AG09309 (cell line): ENCODE results near the gene SPINDOC.
A peak's percentile ranks its signal among the peaks of the same experiment; 100 is the strongest.
"Not testable (repeated sequence)": the region's sequence is repeated elsewhere in the genome, so short reads cannot be mapped to it uniquely, and the experiment has no call there.

Experiments used
- DNase-seq: peaks from one replicate; pipeline ENCODE4 v3.0.0-alpha.2; 2010; ENCODE audit warnings: low read depth
- H3K4me3 ChIP-seq: 2 replicates; pipeline ENCODE4 v1.5.1; 2011; ENCODE audit warnings: mild to moderate bottlenecking, low read depth, low read length, moderate library complexity; ENCODE audit not compliant: control insufficient read depth
- TF ChIP-seq, protein P1 (sequence below): IDR thresholded peaks from 2 replicates; pipeline ENCODE4 v1.5.1; 2011; ENCODE audit warnings: mild to moderate bottlenecking, low read depth, low read length, inconsistent platforms; ENCODE audit not compliant: insufficient read depth, control insufficient read depth; ENCODE audit errors: missing control alignments

The SPINDOC gene

DNA sequence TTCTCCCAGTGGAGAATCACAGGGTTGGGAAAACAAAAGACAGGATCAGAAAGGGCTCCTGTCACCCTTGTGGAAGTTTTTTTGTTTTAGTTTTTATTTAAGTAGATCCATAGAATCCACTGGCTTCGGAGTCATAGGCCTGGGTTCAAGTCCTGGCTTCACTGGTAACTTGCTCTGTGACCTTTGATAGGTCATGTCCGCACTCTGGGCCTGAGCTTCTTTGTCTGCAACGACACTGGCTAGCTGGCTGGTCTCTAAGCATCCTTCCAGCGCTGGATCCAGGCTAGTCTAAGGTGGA, 46.0 kb upstream of the SPINDOC start:
- peak overlapping the region; percentile 92 for H3K4me3 ChIP-seq
- TF ChIP-seq, protein P1, sequence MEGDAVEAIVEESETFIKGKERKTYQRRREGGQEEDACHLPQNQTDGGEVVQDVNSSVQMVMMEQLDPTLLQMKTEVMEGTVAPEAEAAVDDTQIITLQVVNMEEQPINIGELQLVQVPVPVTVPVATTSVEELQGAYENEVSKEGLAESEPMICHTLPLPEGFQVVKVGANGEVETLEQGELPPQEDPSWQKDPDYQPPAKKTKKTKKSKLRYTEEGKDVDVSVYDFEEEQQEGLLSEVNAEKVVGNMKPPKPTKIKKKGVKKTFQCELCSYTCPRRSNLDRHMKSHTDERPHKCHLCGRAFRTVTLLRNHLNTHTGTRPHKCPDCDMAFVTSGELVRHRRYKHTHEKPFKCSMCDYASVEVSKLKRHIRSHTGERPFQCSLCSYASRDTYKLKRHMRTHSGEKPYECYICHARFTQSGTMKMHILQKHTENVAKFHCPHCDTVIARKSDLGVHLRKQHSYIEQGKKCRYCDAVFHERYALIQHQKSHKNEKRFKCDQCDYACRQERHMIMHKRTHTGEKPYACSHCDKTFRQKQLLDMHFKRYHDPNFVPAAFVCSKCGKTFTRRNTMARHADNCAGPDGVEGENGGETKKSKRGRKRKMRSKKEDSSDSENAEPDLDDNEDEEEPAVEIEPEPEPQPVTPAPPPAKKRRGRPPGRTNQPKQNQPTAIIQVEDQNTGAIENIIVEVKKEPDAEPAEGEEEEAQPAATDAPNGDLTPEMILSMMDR = no peak

DNA sequence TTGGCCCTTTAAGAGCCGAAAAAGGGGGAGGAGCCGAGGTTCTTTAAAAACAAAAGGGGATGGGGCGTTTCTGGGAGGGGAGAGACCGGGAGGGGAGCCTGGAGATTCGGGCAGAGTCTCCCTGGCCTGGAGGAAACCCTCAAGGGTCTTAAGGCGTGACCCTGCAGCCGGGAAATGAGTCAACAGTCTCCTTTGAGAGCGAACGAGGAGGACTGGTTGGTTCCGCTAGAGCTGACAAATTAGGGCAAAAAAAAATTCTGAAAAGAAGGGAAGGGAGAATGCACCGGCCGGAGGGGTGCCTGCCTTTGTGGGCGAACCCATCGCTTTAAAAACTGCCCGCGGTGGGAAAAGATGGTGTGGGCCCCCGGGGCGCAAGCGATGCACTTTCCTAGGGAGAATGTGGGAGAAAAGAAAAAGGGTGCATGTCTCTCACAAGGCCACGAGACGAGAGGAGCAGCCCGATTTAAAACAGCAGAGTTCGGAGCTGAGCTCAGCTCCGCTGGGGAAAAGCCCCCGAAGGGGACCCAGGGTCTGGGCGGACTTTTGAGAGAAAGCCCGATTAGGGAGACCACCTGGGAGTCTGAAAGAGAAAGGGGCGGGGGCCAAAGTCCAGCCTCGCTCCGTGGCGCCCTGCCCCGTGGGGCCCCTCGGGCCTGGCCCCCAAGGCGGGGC, 45.6 kb upstream of the SPINDOC start:
- DNase-seq = no peak
- peak overlapping the region; percentile 92 for H3K4me3 ChIP-seq
- TF ChIP-seq, protein P1 = no peak

More for the DNA sequence above, 46.0 kb upstream of the SPINDOC start:
- DNase-seq = no peak

DNA sequence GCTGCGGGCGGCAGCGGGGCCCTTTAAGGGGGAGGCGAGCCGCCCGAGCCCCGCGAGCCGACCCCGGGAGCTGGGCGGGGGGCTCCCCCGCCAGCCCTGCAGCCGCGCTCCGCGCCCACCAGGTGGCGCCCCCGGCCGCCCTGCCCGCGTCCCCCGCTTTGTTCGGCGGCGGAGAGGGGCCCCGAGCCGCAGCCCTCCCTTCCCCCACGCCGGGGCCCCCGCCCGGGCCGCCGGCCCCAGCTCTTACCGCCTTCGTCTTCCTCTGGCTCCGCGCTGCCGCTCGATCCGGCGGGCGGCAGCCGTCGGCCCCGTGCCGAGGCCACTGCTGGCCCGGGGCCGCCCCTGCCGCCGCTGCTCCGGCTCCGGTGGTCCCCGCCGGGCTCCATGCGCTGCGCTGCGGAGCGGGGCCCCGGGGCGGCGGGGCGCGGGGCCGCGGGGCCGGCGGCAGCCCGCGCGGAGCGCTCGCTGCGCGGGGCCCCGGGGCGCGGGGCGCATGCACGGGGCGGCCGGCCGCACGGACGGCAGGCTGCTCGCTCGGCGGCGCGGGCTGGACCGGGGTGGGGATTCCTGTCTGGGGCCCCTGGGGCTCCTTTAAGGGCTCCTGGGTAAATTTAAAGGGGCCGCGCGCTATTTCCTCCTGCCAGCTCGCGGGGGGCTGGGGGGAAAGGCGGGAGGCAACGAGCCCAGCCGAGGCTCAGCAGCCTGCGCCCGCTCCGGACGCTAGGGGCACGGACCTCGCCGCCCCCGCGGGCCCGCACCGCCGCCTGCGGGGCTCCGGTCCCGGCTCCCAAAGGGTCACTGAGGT, 44.8 kb upstream of the SPINDOC start, which contains the start of gene ZFTA:
Gene ZFTA (minus strand): TSS at position 539 of the 805 bp plus-strand sequence. CDS start 153 bp downstream, at position 386.
- H3K4me3 ChIP-seq = peak within 1 kb of the TSS; percentile 92
- TF ChIP-seq, protein P1 = peak; percentile 33
- no peak for DNase-seq

DNA sequence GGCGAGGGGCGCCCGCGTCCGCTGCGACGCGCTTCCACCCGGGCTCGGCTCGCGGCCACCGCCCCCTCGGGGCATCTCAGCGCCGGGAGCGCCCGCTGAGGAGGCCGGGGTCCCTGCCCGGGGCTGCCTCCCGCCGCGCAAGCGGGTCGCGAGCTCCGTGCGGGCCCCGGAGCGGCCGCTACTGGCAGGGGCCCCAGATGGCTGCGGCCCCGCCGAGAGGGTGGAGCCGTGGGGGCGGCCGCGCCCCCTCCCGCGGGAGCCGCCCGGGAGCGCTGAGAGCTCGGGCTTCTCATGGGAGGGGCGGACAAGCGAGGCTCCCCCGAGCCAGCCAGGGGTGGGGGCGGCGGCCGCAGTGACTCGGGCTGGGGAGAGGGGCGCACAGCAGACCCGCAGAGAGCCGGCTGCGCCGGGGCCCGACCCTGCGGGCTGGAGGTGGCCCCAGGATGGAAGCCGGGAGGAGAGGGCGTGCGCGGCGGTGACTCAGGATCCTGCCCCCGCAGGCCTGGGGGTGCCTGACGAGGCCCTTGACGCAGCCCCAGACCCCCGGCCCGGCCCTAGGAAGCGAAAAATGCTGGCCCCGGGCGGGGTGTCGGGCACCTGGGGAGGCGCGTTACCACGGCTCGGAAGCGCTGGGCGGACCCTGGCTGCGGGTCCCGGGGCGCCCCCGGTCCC, 44.1 kb upstream of the SPINDOC start:
- no peak for DNase-seq
- H3K4me3 ChIP-seq = peak overlapping the region; percentile 92
- TF ChIP-seq, protein P1 = no peak

DNA sequence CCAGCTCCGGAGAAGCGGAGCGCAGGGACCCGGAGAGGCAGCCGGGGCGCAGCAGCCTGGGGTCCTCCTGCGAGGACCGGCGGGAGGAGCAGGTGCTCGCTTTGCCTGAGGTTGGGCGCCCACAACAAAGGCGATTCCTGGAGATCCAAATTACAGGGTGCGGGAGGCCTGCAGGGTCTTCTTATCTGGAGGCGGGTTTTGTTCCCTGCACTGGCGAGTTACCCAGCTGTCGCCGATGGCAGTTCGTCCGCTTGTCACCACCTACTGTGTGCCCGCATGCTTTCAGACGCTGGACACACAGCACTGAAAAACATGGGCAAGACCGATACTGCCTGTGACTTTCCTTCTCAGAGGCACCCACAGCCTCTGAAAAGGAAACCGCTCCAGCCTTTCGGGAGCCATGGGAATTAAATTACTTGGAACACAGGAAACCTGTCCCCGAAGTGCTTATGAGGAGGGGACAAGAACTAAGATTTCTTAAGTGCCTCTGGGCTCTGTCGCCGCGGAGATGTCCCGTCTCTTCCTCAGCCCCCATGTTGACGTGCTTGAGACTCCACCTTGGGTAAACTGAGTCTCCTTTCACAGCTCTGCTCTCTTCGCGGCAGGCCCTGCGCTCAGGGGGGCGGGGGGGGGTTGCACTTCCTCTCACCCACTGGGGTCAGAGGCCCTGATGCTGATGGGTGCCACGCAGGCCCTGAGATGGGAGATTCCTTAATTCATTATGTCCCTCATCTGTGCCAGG, 43.4 kb upstream of the SPINDOC start:
- DNase-seq = no peak
- TF ChIP-seq, protein P1 = no peak
- peak overlapping the region; percentile 92 for H3K4me3 ChIP-seq

DNA sequence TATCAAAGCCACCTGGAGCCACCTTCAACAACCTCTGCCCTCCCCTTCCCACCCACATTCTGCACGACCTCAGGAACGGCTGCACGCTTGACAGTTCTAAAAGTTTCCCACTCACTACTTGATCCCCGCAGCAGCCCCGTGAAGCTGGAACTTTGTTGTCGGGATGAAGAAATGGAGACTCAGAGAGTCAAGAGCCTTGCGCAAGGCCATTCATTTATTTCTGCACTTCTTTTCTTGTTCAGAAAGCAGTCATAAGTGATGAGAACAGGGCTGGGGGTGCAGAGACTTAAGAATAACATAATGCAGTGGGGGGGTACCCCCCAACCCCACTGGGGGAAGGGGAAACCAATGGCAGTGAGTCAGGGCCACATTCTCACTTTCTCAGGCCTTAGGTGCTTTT, 42.5 kb upstream of the SPINDOC start:
- DNase-seq = no peak
- TF ChIP-seq, protein P1 = no peak
- no peak overlapping the region for H3K4me3 ChIP-seq

DNA sequence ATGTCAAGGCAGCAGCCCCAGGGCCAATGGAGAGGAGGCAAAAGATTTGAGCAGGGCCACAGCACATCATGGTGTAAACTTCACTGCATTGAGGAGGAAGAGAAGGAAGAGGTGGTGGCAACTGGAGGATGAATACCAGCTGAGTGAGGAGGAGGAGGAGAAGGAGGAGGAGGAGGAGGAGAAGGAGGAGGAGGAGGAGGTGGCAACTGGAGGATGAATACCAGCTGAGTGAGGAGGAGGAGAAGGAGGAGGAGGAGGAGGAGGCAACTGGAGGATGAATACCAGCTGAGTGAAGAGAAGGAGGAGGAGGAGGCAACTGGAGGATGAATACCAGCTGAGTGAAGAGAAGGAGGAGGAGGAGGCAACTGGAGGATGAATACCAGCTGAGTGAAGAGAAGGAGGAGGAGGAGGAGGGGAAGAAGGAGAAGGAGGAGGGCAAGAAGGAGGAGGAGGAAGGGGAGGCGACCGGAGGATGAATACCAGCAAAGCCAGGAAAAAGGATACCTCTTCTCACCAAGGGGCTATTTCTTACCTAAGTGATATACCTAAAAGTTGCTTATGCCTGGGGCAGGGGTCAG, 41.4 kb upstream of the SPINDOC start:
- H3K4me3 ChIP-seq, DNase-seq: not testable (repeated sequence)
